D721Med (cell line): ENCODE results near the gene ACY1.
A peak's percentile ranks its signal among the peaks of the same experiment; 100 is the strongest.

ENCODE experiments used
- DNase-seq: peaks from one replicate; pipeline ENCODE4 v3.0.0; 2011; ENCODE audit warnings: low spot score; ENCODE audit not compliant: insufficient read length
- FAIRE-seq: peaks from 2 replicates; lab custom pipeline; 2011; peaks lifted over from hg19 to GRCh38; lab: Jason Lieb, UNC
- TF ChIP-seq, protein P1 (sequence below): IDR thresholded peaks from 2 replicates; pipeline ENCODE4 v1.5.1; 2012; ENCODE audit warnings: mild to moderate bottlenecking, control low read depth; ENCODE audit not compliant: insufficient read depth; ENCODE audit errors: missing control alignments

Gene ACY1

DNA sequence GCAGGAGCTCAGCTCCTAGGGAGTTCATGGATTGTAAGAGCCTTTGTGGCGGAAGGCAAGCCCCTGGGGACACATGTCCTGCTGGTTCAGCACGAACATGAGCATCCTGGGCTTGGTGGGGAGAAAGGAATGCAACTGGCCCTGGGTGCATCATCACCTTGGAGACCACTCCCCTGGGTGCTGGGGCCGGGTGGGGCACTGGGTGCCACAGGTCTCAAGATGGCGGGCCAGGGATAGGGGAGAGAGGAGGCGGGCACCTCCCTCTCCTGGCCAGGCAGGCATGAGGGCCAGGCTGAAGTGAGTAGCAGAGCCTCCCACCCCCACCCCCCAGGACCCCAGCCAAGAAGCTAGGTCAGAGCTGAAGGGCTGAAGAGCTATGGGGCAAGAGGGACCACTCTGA, 16.8 kb upstream of the ACY1 start:
- no peak for DNase-seq
- TF ChIP-seq, protein P1, sequence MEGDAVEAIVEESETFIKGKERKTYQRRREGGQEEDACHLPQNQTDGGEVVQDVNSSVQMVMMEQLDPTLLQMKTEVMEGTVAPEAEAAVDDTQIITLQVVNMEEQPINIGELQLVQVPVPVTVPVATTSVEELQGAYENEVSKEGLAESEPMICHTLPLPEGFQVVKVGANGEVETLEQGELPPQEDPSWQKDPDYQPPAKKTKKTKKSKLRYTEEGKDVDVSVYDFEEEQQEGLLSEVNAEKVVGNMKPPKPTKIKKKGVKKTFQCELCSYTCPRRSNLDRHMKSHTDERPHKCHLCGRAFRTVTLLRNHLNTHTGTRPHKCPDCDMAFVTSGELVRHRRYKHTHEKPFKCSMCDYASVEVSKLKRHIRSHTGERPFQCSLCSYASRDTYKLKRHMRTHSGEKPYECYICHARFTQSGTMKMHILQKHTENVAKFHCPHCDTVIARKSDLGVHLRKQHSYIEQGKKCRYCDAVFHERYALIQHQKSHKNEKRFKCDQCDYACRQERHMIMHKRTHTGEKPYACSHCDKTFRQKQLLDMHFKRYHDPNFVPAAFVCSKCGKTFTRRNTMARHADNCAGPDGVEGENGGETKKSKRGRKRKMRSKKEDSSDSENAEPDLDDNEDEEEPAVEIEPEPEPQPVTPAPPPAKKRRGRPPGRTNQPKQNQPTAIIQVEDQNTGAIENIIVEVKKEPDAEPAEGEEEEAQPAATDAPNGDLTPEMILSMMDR: no peak
- no peak for FAIRE-seq

DNA sequence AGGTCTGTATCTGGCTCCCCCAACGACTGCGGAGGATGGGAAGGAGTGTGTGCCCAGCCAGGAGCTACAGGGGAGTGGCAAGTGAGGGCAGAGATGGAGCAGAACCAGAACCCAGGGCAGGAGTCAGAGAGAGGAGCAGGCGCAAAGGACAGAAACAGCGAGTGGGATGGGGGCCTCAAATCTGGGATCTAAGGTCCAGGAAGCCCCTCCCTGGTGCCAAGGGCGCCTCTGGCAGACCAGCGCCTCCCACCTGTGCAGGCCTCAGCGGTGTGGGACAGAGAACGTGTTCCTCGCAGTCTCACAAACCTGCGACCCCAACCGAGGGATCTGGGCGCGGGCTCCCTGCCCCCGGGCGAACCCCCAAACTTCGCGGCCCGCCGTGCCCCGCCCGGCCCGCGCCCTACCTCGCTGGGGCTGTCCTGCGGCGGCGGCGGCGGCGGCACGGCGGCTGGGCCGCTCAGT, 16.4 kb upstream of the ACY1 start:
- no peak for DNase-seq
- no peak for FAIRE-seq
- TF ChIP-seq, protein P1: no peak

- FAIRE-seq: no peak
- TF ChIP-seq, protein P1: no peak
- no peak for DNase-seq
These were observed 15.8 kb upstream of the ACY1 start, which contains the start of gene PCBP4 for GRCh38 chr3:51967384-51968169. PCBP4 (minus strand) TSS chr3:51967454; CDS start chr3:51961240, 6,214 bp downstream.

DNA sequence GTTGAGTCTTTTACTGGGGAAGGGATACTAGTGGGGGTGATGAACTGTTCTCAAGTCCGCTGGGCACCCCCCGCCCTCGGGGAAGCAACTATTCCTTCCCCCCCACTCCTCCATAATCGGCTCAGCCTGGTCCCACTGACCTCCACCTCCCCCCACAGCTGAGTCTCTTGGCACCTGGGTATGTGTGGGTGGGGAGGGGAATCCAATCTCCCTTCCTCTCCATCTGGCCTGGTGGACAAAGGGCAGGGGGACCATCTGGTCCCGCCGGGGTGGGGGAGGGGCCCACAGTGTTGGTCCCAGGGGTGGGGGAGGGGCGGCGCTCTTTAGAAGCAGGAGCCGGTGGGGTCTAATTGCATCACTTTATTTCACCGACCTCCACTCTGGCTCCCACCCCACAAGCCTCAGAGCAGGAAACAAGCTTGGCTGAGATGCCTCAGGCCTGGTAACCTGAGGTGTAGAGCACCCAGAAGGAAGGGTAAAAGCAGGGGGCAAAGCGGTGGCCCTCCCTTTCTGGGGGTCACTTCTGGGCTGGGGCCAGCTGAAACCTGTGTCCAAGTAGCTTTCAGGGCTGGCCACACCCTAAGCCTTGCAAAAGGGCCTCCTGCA, 15.1 kb upstream of the ACY1 start:
- DNase-seq (no peak), FAIRE-seq (no peak)
- TF ChIP-seq, protein P1: no peak

GRCh38 chr3:51968883-51969678, 14.3 kb upstream of the ACY1 start:
- peak; percentile 38 for FAIRE-seq
- DNase-seq: no peak
- TF ChIP-seq, protein P1: no peak

DNA sequence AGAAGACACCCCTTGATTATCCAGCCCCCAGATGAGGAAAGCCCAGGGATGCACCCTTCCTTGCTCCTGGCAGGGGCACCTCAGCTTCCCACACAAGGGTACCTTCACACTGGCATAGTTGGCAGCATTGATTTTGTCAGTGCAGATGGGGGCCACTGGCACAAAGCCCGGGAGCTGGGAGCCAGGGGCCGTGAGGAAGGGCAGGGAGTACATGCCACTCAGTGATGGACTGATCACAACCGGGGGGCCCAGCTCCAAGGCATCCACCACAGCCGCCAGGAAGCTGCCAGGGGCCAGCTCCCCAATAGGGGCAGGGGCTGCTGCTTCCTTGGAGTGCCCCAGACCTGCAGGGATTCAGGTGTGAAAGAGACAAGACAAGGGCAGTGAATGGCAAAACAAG, 13.5 kb upstream of the ACY1 start:
- TF ChIP-seq, protein P1: no peak
- FAIRE-seq (no peak), DNase-seq (no peak)
